HUES64 (cell line): Measurements from ENCODE around the gene TAGAP.
"Not testable (repeated sequence)": the region's sequence is repeated elsewhere in the genome, so short reads cannot be mapped to it uniquely, and the experiment has no call there.

ENCODE experiments used
- H3K27ac ChIP-seq: 2 replicates; pipeline ENCODE4 v1.7.0; 2013; ENCODE audit warnings: low read depth, low read length, inconsistent platforms
- H3K27me3 ChIP-seq: 2 replicates; pipeline ENCODE4 v1.6.1; 2013; ENCODE audit warnings: mild to moderate bottlenecking, low read length; ENCODE audit not compliant: insufficient read depth
- H3K36me3 ChIP-seq: 2 replicates; pipeline ENCODE4 v1.6.1; 2013; ENCODE audit warnings: mild to moderate bottlenecking, low read length; ENCODE audit not compliant: insufficient read depth
- H3K4me1 ChIP-seq: 2 replicates; pipeline ENCODE4 v1.6.1; 2013; ENCODE audit warnings: mild to moderate bottlenecking, low read length, moderate library complexity; ENCODE audit not compliant: insufficient read depth
- H3K4me3 ChIP-seq: 2 replicates; pipeline ENCODE4 v1.5.1; 2013; ENCODE audit warnings: mild to moderate bottlenecking, low read length, moderate library complexity
- H3K9ac ChIP-seq: 2 replicates; pipeline ENCODE4 v1.6.1; 2013; ENCODE audit warnings: mild to moderate bottlenecking, low read depth, low read length
- H3K9me3 ChIP-seq: 2 replicates; pipeline ENCODE4 v1.6.1; 2013; ENCODE audit warnings: low read depth, low read length; ENCODE audit not compliant: insufficient read depth
- WGBS: fragments of 150-250, 120-280 bp; methylation state at CpG from one replicate; pipeline ENCODE4 v1.1.7; 2013; ENCODE audit warnings: missing lambda C conversion rate; 5-methylcytosine and 5-hydroxymethylcytosine counted together

TAGAP gene

DNA sequence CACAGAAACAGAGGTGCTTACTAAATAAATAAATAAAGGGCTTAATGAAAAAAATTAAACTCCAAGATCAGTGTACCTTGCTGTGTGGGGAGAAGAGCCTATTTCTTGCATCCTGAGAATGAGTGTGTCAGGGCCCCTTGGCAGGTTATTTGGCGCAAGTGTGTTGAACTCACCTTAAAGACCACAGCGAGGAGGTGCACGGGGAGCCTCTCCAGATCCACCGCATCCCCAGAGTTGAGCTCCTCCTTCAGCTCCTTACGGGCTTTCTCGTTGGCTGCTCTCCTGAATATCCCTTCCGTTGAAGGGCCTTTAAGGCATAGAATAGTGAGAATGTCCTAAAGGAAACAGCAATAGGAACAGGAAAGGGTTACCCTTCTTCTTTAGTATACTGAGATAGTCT lies 3.6 kb downstream of the TAGAP start:
- 95% methylated on average over 7 of the region's 7 CpGs for WGBS
- no peaks in the 10 kb centered on the region for H3K36me3 ChIP-seq
- peaks cover 2% of the 10 kb centered on the region; the same call in 1 of the 2 replicates for H3K4me1 ChIP-seq
- H3K27ac ChIP-seq, result no peak overlapping the region
- H3K27me3 ChIP-seq, result no peaks in the 10 kb centered on the region
- no peaks in the 10 kb centered on the region for H3K9me3 ChIP-seq
- H3K4me3 ChIP-seq, result no peak overlapping the region
- no peak overlapping the region for H3K9ac ChIP-seq

DNA sequence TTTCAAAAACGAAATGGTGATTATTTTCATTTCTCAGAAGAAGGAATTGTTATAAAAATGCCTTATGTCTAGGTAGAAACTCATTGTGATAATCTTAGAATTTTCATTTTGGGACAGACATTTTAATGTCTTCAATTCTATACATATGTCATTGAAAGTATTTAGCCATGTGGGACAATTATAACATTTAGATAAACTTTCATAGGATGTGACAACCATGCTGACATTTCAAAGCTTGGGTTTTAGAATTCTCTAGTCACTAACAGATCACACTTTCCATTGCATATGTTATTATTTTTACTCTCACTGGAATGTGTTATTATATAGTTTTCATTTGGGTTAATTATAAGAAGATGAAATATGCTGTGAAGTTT lies 4.9 kb downstream of the TAGAP start:
- peaks cover 2% of the 10 kb centered on the region; the same call in 1 of the 2 replicates for H3K4me1 ChIP-seq
- no peaks in the 10 kb centered on the region for H3K27me3 ChIP-seq
- H3K27ac ChIP-seq, result no peak overlapping the region
- WGBS, result no CpG with 5 or more reads among the region's 1 CpG
- H3K9ac ChIP-seq, result no peak overlapping the region
- no peaks in the 10 kb centered on the region for H3K36me3 ChIP-seq
- no peaks in the 10 kb centered on the region for H3K9me3 ChIP-seq
- H3K4me3 ChIP-seq, result no peak overlapping the region

DNA sequence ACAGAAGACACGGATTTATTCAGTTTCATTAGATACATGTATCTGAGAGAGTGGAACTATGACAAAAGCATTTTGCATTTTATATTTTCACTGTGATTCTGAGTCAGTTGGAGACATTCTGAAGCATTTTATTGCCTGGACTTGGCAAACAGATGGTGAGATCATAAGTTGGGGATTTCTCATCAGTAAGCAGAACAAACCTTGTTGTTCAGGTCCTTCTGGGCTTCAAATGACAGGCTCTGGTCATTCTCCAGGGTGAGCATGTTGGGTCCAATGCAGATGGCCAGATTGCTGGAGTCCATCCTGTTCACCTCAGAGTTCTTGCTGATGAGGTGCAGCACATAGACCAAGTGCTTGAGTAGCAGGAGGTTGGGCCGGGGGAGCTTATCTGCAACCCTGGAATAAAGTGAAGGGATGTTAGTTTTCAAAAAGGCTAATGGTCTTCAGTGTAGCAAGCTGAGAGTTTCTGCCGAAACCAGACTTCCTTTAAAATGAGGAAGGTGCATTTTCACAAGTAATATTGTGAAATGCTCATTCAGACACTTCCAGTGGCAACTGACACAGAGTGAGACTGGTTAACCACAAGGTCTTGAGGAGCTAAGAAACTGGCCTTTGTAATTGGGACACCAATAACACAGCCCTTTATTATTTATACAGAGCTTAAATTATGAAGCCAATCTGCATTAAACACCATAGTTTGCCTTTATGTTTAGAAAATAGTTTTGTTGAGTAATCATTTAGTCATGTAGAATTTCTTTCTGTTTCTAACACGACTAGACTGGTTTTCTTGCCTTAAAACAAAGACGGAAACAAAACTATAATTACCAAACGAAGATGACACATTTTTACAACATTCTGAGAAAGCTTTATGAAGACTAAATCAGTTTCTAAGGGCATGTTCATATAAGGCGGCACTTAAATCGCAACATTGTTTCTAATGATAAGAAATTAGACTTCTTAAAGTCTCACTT lies 5.6 kb downstream of the TAGAP start:
- WGBS, result 97% methylated on average over 8 of the region's 8 CpGs
- no peak overlapping the region for H3K9ac ChIP-seq
- H3K27me3 ChIP-seq, result no peaks in the 10 kb centered on the region
- no peaks in the 10 kb centered on the region for H3K36me3 ChIP-seq
- H3K4me3 ChIP-seq, result no peak overlapping the region
- 0 out of 2 replicates have a peak, but pooled peaks cover 2% of the 10 kb centered on the region for H3K4me1 ChIP-seq
- no peaks in the 10 kb centered on the region for H3K9me3 ChIP-seq
- no peak overlapping the region for H3K27ac ChIP-seq

DNA sequence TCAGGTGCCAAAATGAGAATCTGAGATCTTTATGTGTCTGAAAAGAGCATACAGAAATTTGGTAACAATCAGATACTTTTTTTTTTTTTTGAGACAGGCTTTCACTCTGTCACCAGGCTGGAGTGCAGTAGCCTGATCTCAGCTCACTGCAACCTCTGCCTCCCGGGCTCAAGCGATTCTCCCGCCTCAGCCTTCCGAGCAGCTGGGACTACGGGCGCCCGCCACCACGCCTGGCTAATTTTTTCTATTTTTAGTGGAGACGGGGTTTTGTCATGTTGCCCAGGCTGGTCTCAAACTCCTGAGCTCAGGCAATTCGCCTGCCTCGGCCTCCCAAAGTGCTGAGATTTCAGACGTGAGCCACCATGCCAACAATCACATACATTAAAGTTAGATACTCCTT lies 6.5 kb downstream of the TAGAP start:
- not testable (repeated sequence) for H3K27ac ChIP-seq, H3K36me3 ChIP-seq, H3K4me3 ChIP-seq, H3K27me3 ChIP-seq, H3K4me1 ChIP-seq, H3K9me3 ChIP-seq, H3K9ac ChIP-seq
- WGBS, result 92% methylated on average over 11 of the region's 12 CpGs

DNA sequence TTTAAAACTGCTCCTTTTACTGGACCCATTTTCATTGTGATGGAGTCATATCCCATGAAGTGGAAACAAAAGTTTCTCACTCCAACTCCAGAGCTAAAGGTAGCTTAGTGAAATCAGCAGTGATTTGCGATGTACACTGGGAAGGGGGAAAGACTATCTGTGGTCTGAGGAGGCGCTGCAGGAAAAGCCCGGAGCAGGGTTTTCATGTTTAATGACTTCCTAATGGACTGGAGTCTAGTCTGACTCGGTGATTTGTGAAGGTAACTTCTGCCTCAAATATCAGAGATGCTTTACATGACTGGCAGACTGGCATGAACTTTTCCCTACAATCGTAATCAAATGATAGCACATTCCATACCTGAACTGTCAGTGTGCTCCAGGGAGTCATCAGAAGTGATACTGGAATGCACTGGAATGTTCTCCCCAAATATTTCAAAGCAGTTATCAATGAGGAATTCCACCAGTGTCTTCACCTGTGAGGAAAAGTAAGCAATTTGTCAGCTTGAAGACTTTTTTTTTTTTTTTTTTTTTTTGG lies 7.0 kb downstream of the TAGAP start:
- Histone ChIP-seq H3K9me3 (no peaks in the 10 kb centered on the region), H3K4me1 (0 out of 2 replicates have a peak, but pooled peaks cover 2% of the 10 kb centered on the region), H3K36me3 (no peaks in the 10 kb centered on the region), H3K27me3 (no peaks in the 10 kb centered on the region), H3K27ac (no peak overlapping the region), H3K4me3 (no peak overlapping the region), H3K9ac (no peak overlapping the region)
- 87% methylated on average over 5 of the region's 5 CpGs for WGBS

DNA sequence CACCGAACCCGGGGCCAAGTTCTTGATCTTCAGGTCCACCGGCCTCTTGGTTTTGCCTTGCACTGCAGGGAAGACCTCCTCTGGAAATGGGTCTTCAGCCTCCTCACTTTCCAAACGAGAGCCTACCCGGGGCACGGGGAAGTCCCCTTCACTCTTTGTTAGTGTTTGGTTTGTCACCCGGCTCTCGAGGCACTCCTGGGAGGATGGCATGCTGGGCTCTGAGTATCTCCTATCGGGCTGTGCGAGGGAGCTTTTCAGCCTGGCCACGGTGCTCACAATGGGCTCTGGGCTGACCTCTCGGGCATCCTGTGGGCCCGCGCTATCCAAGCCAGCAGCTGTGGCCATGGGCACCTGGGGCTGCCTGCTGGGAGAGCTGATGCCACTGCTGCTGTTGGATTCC lies 8.1 kb downstream of the TAGAP start:
- Histone ChIP-seq H3K9ac (no peak overlapping the region), H3K4me1 (no peaks in the 10 kb centered on the region), H3K36me3 (no peaks in the 10 kb centered on the region), H3K9me3 (no peaks in the 10 kb centered on the region), H3K27ac (no peak overlapping the region), H3K27me3 (no peaks in the 10 kb centered on the region), H3K4me3 (no peak overlapping the region)
- WGBS, result 92% methylated on average over 14 of the region's 14 CpGs

DNA sequence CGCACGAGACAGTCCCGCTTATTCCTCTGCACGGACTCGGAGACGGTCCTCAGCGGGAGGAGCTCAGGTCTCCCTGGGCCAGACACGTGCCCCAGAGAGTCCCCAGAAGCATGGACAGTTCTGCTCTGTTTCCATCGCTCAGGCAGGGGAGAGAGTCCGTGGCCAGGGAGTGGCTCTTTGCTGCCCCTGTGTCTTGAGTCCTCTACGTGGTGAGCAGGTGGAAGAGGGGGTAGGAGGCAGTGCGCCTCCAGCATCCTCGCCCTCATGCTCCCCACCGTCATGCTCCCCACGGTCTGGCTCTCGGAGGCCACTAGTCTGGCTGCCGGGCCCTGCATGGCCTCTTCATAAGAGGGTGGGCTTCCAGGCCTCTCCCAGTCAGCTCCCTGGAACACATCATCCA lies 8.9 kb downstream of the TAGAP start:
- no peak overlapping the region for H3K9ac ChIP-seq
- H3K4me1 ChIP-seq, result no peaks in the 10 kb centered on the region
- H3K9me3 ChIP-seq, result no peaks in the 10 kb centered on the region
- H3K27ac ChIP-seq, result no peak overlapping the region
- H3K27me3 ChIP-seq, result no peaks in the 10 kb centered on the region
- H3K36me3 ChIP-seq, result no peaks in the 10 kb centered on the region
- H3K4me3 ChIP-seq, result no peak overlapping the region
- WGBS, result 92% methylated on average over 17 of the region's 17 CpGs

DNA sequence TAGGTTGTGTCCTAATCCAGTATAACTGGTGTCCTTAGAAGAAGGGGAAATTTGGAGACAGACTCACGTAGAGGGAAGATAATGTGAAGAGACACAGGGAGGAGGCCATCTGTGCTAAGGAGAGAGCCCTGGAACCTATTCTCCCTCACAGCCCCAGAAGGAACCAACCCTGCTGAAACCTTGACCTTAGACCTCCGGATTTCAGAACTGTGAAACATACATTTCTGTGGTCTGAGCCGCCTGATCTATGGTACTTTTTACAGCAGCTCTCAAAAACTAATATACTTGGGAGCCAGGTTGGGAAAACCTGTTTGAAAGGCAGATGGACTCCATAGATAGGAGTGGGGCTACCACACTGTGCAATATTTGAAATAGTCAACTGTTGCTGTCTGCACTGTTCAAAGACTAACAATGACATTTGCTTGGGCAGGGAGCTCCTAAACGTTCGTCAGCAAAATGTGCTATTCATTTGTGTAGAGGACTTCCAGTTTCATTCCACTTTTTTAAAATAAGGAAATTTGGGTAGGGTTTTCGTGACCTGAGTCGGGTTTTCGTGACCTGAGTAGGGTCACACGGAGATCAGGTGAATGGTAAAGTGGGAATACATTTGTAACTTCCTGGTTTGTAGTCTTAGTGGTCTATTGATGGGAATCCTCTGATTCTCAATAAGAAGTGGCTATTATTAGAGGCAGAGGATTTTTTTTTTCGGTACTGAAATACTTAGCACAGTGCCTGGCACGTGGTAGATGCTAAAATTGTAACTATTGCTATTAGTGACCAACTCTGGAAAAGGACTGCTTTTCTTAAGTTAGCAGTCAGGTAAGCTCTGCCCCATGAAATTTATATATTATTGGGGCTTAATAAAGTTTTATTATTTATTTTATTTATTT lies 11.4 kb downstream of the TAGAP start:
- no peaks in the 10 kb centered on the region for H3K4me1 ChIP-seq
- 95% methylated on average over 11 of the region's 11 CpGs for WGBS

DNA sequence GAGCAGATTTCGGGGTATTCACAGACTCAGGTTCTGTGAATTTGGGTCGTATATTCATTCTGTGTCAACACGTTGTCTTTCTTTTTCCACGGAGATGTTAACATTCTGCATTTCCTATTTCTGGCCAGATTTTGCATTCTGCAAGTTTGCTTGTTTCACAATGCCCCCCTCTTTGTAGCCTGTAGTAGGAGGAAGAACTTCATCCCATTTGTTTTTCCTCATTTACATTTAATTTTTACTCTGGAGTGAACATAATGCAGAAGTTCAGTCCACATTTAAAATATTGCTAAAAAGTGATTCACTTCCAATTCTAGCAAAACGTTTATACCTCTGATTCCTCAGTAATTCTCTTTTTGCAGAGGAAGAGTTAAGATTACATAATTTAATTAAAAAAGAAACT lies 12.9 kb downstream of the TAGAP start:
- WGBS, result 89% methylated on average over 5 of the region's 5 CpGs
- Histone ChIP-seq H3K9me3 (no peaks in the 10 kb centered on the region), H3K36me3 (no peaks in the 10 kb centered on the region), H3K4me1 (no peaks in the 10 kb centered on the region), H3K27me3 (no peaks in the 10 kb centered on the region), H3K27ac (no peak overlapping the region), H3K4me3 (no peak overlapping the region), H3K9ac (no peak overlapping the region)

More for the DNA sequence above, 11.4 kb downstream of the TAGAP start:
- Histone ChIP-seq H3K9ac (no peak overlapping the region), H3K4me3 (no peak overlapping the region), H3K36me3 (no peaks in the 10 kb centered on the region), H3K27ac (no peak overlapping the region), H3K9me3 (no peaks in the 10 kb centered on the region), H3K27me3 (no peaks in the 10 kb centered on the region)

DNA sequence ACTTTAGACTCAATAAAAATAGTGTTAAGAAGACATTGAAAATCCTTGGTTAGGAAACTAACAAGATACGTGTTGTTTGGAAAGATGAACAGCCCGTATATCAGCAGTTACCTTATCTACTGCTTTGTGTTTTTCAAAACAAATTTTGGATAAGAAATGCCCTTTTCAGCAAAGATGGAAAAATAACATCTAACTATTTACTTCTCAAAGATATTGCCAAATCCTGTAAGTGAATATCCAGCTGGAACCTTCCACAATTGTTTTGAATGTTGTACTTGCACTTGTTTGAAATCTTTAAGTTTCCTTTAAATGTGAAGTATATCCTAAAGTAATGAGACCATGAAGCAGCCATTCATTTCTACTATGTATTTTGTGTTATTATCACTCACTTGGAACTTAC lies 14.6 kb downstream of the TAGAP start:
- no peaks in the 10 kb centered on the region for H3K36me3 ChIP-seq
- H3K4me3 ChIP-seq, result no peak overlapping the region
- WGBS, result 97% methylated on average over 2 of the region's 2 CpGs
- no peak overlapping the region for H3K27ac ChIP-seq
- no peak overlapping the region for H3K9ac ChIP-seq
- no peaks in the 10 kb centered on the region for H3K27me3 ChIP-seq
- H3K9me3 ChIP-seq, result no peaks in the 10 kb centered on the region
- H3K4me1 ChIP-seq, result no peaks in the 10 kb centered on the region

DNA sequence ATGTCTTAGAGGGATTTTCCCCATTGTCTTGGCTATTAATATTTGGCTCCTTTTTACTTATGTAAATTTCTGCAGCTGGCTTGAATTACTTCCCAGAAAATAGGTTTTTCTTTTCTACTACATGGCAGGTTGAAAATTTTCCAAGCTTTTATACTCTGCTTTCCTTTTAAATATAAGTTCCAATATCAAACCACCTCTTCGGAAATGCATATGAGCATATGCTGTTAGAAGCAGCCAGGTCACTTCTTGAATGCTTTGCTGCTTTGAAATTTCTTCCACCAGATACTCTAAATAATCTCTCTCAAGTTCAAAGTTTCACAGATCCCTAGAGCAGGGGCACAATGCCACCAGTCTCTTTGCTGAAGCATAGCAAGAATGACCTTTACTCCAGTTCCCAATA lies 19.6 kb downstream of the TAGAP start:
- not testable (repeated sequence) for H3K9ac ChIP-seq, H3K36me3 ChIP-seq, H3K4me1 ChIP-seq, H3K27me3 ChIP-seq, H3K9me3 ChIP-seq, H3K4me3 ChIP-seq, H3K27ac ChIP-seq
- 93% methylated on average over 1 of the region's 1 CpG for WGBS
